IMR-90 (cell line): ENCODE measurements around the gene CRACR2B.

Experiments used
- BHLHE40 ChIP-seq: fragments of 150-350 bp; IDR thresholded peaks from 2 replicates; pipeline ENCODE4 v1.6.1; 2016; ENCODE audit warnings: mild to moderate bottlenecking, low read depth, low read length
- CHD1 ChIP-seq: IDR thresholded peaks from 2 replicates; pipeline ENCODE4 v1.6.1; 2012; ENCODE audit warnings: low read depth, low read length, improper control_type of control experiment
- MAFK ChIP-seq: IDR thresholded peaks from 2 replicates; pipeline ENCODE4 v1.6.1; 2012; ENCODE audit warnings: low read depth, low read length, improper control_type of control experiment
- MAZ ChIP-seq: IDR thresholded peaks from 2 replicates; pipeline ENCODE4 v1.6.1; 2012; ENCODE audit warnings: low read depth, mild to moderate bottlenecking, low read length, improper control_type of control experiment, moderate library complexity, borderline replicate concordance
- POLR2A ChIP-seq: IDR thresholded peaks from 2 replicates; pipeline ENCODE4 v1.6.1; 2012; ENCODE audit warnings: mild to moderate bottlenecking, low read depth, low read length
- RAD21 ChIP-seq: IDR thresholded peaks from 2 replicates; pipeline ENCODE4 v1.6.1; 2012; ENCODE audit warnings: low read length, improper control_type of control experiment
- RFX5 ChIP-seq: IDR thresholded peaks from 2 replicates; pipeline ENCODE4 v1.8.0; 2012; ENCODE audit warnings: low read depth, mild to moderate bottlenecking, low read length, moderate library complexity
- TF ChIP-seq, protein P1 (sequence below): conservative IDR thresholded peaks from 2 replicates; pipeline ENCODE4 v1.5.1; 2012; ENCODE audit warnings: mild to moderate bottlenecking, low read depth, low read length, improper control_type of control experiment
- TF ChIP-seq, protein P2 (sequence below): fragments of 150-350 bp; IDR thresholded peaks from 2 replicates; pipeline ENCODE4 v1.6.1; 2017; ENCODE audit warnings: mild to moderate bottlenecking, antibody characterized with exemption, low read length, low read depth

DNA sequence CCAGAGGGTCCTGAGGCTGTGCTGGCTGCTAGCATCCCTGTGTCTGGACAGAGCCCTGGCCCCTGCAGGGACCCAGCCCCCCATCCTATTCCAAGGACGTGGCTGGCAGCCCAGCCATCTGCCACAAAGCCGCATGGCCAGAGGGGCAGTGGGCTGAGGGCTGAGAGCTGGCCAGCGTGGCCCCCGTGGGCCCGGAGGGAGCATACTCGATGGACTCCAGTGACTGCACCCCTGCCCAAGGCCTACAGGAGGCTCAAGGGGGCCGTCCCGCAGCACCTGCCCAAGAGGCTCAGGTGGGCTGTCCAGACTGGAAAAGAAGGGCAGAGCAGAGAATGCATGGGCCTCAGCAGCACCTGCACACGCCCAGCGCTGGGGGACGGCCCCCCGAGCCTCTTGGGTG, 28.1 kb downstream of the CRACR2B start:
- TF ChIP-seq RFX5 (no peak), MAFK (no peak), CHD1 (no peak), RAD21 (no peak), POLR2A (no peak), MAZ (no peak), BHLHE40 (no peak)
- TF ChIP-seq, protein P1, sequence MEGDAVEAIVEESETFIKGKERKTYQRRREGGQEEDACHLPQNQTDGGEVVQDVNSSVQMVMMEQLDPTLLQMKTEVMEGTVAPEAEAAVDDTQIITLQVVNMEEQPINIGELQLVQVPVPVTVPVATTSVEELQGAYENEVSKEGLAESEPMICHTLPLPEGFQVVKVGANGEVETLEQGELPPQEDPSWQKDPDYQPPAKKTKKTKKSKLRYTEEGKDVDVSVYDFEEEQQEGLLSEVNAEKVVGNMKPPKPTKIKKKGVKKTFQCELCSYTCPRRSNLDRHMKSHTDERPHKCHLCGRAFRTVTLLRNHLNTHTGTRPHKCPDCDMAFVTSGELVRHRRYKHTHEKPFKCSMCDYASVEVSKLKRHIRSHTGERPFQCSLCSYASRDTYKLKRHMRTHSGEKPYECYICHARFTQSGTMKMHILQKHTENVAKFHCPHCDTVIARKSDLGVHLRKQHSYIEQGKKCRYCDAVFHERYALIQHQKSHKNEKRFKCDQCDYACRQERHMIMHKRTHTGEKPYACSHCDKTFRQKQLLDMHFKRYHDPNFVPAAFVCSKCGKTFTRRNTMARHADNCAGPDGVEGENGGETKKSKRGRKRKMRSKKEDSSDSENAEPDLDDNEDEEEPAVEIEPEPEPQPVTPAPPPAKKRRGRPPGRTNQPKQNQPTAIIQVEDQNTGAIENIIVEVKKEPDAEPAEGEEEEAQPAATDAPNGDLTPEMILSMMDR: no peak
- TF ChIP-seq, protein P2, sequence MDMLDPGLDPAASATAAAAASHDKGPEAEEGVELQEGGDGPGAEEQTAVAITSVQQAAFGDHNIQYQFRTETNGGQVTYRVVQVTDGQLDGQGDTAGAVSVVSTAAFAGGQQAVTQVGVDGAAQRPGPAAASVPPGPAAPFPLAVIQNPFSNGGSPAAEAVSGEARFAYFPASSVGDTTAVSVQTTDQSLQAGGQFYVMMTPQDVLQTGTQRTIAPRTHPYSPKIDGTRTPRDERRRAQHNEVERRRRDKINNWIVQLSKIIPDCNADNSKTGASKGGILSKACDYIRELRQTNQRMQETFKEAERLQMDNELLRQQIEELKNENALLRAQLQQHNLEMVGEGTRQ: no peak
